ENCODE results near the gene PSMD2.

Gene PSMD2

GRCh38 chr3:184317201-184317600 lies 18.2 kb downstream of the PSMD2 start:
- Histone ChIP-seq H4K20me1 (ENCODE audit: low read depth, low read length) (peaks cover 12% of the 10 kb centered on the region; the same call in 1 of the 2 replicates), H2AFZ (ENCODE audit: low read depth, low read length, severe bottlenecking) (no peak overlapping the region), H3F3A (ENCODE audit: insufficient read depth) (no peaks in the 10 kb centered on the region), H3K27ac (ENCODE audit: low read depth, low read length) (no peak overlapping the region), H3K9me2 (replicated peaks; ENCODE audit: insufficient read depth, low read length) (no peaks in the 10 kb centered on the region), H3K36me3 (ENCODE audit: low read length) (0 out of 2 replicates have a peak, but pooled peaks cover 13% of the 10 kb centered on the region), H3K9me3 (ENCODE audit: insufficient read depth, low read length) (no peaks in the 10 kb centered on the region), H3K79me2 (ENCODE audit: insufficient read depth, low read length) (peaks cover 63% of the 10 kb centered on the region), H3K27me3 (ENCODE audit: low read length) (no peaks in the 10 kb centered on the region), H3K4me3 (ENCODE audit: insufficient read depth, low read length, poor library complexity, severe bottlenecking) (no peak overlapping the region), H3K4me2 (ENCODE audit: low read depth, low read length, poor library complexity, severe bottlenecking) (peak overlapping the region; percentile 88), H3K9ac (ENCODE audit: low read length) (no peak overlapping the region; the same call in 1 of the 2 replicates)
- TF ChIP-seq EZH2phosphoT487 (conservative IDR thresholded peaks at IDR 0.05; ENCODE audit: low read length) (no peak), CTCF (IDR thresholded peaks at IDR 0.05; ENCODE audit: insufficient read depth, low read length, poor library complexity, severe bottlenecking) (no peak)

- Histone ChIP-seq H3K9me3 (ENCODE audit: insufficient read depth, low read length) (no peaks in the 10 kb centered on the region), H4K20me1 (ENCODE audit: low read depth, low read length) (peaks cover 12% of the 10 kb centered on the region; the same call in 1 of the 2 replicates), H3K79me2 (ENCODE audit: insufficient read depth, low read length) (peaks cover 59% of the 10 kb centered on the region), H3K27me3 (ENCODE audit: low read length) (no peaks in the 10 kb centered on the region), H3K9me2 (replicated peaks; ENCODE audit: insufficient read depth, low read length) (no peaks in the 10 kb centered on the region), H3F3A (ENCODE audit: insufficient read depth) (no peaks in the 10 kb centered on the region), H3K4me2 (ENCODE audit: low read depth, low read length, poor library complexity, severe bottlenecking) (no peak overlapping the region), H3K4me3 (ENCODE audit: insufficient read depth, low read length, poor library complexity, severe bottlenecking) (no peak overlapping the region), H3K9ac (ENCODE audit: low read length) (no peak overlapping the region), H3K36me3 (ENCODE audit: low read length) (peaks cover 23% of the 10 kb centered on the region), H2AFZ (ENCODE audit: low read depth, low read length, severe bottlenecking) (no peak overlapping the region), H3K27ac (ENCODE audit: low read depth, low read length) (no peak overlapping the region)
- TF ChIP-seq EZH2phosphoT487 (conservative IDR thresholded peaks at IDR 0.05; ENCODE audit: low read length) (no peak), CTCF (IDR thresholded peaks at IDR 0.05; ENCODE audit: insufficient read depth, low read length, poor library complexity, severe bottlenecking) (no peak)
Measured at GRCh38 chr3:184320104-184320445, 21.0 kb downstream of the PSMD2 start.

GRCh38 chr3:184321666-184322065 lies 22.6 kb downstream of the PSMD2 start:
- no peaks in the 10 kb centered on the region for H3F3A ChIP-seq (ENCODE audit: insufficient read depth)
- no peaks in the 10 kb centered on the region for H3K9me3 ChIP-seq (ENCODE audit: insufficient read depth, low read length)
- peaks cover 35% of the 10 kb centered on the region for H3K36me3 ChIP-seq (ENCODE audit: low read length)
- no peak overlapping the region for H3K9ac ChIP-seq (ENCODE audit: low read length)
- H3K9me2 ChIP-seq (replicated peaks; ENCODE audit: insufficient read depth, low read length): no peaks in the 10 kb centered on the region
- H3K27me3 ChIP-seq (ENCODE audit: low read length): no peaks in the 10 kb centered on the region
- no peak for TF ChIP-seq CTCF (IDR thresholded peaks at IDR 0.05; ENCODE audit: insufficient read depth, low read length, poor library complexity, severe bottlenecking)
- no peak for TF ChIP-seq EZH2phosphoT487 (conservative IDR thresholded peaks at IDR 0.05; ENCODE audit: low read length)
- H3K4me3 ChIP-seq (ENCODE audit: insufficient read depth, low read length, poor library complexity, severe bottlenecking): no peak overlapping the region
- H3K79me2 ChIP-seq (ENCODE audit: insufficient read depth, low read length): peaks cover 43% of the 10 kb centered on the region
- H4K20me1 ChIP-seq (ENCODE audit: low read depth, low read length): peaks cover 8% of the 10 kb centered on the region; the same call in 1 of the 2 replicates
- H3K4me2 ChIP-seq (ENCODE audit: low read depth, low read length, poor library complexity, severe bottlenecking): no peak overlapping the region
- H2AFZ ChIP-seq (ENCODE audit: low read depth, low read length, severe bottlenecking): no peak overlapping the region
- H3K27ac ChIP-seq (ENCODE audit: low read depth, low read length): no peak overlapping the region
